Activated gamma-delta T cell treated with Interleukin-2 at 50 U/mL for 16 hours (primary cell): Measurements from ENCODE around the gene DPP3.
A peak's percentile ranks its signal among the peaks of the same experiment; 100 is the strongest.

ENCODE experiments used
- DNase-seq: peaks from one replicate; pipeline ENCODE4 v3.0.0-alpha.2; 2020

The DPP3 gene

DNA sequence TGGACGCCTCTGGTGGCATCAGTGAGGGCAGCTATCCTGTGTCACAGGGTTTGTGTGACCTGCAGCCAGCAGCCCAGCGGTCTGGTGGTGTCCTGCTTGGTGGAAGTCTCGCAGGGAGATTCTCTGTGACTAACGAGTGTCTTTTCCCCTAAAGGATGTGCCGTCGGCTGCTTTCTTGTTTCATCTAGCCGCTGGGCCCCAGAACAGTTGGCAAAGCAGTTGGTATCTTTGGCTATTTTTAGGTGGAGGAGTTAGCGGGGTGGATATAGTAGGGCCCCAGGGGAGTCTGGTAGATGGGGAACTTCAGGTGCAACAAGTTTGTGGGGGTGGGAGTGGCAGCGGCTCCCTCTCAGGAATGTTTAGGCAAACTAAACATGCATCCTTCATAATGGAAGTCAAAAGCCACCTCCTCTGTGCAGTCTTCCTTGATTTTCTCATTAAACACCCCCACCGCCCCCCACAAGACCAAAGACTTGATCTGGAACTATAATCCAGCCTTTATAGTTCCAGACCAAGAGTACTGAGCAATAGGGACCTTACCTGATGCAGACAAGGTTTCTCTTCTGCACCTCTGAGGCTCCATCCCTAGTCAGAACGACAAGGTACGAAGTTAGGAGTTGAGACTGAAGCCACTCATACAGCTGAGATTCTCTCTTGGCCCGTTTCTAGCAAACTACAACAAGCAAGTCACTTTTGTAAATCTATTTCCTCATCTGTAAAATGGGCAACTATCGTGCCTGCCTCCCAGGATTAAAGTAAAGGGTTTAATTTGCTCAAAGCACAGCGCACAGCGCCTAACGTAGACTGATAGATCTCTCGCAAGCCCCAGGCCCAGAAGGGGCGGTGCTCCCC is 14.6 kb upstream of the DPP3 start:
- no peak for DNase-seq

DNA sequence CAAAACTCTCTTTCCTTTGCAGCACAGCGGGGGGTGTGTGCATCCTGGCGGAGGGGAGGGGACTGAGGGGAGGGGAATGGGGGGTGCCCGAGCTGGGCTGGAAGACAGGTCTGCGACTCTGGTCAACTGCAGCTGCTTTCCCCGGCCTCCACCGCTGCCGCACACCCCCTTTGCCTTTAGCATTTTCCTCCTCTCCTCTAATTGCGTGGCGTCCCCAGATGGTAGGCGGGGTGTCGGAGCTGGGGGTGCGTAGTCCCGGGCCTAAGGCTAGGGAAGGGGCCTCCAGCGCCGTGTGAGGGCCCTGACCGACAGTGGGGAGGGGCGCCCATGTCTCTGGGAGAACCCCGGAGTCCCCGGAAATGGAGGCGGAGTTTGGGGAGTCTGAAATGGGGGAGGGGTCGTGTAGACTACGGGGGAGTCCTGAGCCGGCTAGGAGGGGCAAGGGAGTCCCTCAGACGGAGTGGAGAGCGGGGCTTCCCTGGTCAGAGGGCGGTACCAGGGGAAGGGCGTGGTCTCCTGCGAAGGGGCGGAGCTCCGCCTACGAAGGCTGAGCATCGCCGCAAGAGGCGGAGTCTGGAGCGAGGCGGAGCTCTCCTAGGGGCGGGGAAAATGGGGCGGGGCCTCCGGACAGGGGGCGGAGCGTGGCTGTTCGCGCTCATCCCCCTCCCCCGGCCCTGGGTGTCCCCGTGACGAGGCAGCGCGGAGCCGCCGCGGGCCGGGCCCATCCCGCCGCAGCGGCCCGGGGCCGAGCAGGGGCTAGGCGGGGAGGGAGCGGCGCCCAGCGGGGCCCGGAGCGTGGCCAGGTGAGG is 13.8 kb upstream of the DPP3 start, which contains the start of gene PELI3:
Gene PELI3, plus strand, starts transcription at position 681 of the 809 bp plus-strand sequence. CDS start 1,224 bp downstream, outside the sequence.
- peak; percentile 92 for DNase-seq

DNA sequence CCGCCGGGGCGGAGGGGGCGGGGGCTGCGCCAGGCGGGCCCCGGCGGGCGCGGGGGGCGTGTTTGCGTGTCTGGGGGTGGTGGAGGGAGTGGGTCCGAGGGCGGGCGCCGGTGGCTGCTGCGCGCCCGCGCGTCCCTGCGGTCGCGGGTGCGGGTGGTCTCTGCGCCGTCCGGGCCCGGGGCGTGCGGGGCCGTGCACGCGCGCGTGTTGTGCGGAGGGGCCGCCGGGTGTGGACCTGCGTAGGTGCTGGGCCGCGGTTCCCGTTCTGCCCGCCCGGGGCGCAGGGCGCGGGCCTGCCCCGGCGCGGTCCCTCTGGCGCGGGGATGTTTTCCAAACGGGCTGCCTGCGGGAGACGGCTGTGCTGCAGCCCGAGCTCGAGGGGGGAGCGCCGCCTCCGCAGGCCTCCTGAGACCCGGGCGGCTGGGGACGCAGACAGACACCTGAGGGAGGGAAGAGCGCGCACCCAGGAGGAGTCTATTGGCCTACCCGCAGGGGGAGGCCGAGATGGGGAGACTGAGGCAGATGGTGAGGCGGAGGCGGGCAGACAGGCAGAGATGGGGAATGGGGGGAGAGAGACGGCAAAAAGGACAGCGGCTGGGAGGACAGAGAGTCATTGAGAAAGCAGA is 13.1 kb upstream of the DPP3 start:
- DNase-seq, result peak; percentile 20

DNA sequence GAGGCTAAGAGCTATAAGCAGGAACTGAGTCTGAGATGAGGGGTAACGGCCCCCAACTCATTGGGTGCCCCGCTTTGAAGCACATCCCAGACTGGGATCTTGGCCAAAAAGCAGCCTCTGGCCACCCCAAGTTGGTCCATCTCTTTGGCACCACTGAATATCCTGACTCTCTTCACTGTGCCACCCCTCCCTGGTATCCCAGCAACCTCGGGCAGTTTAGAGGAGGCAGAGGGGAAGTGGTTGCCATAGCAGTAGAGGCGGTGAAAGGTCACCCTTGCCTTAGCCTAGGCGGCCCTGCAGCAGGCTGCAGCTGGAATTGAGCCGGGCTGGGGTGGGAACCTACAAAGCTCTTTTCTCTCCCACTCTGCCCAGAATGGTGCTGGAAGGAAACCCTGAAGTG is 12.5 kb upstream of the DPP3 start:
- DNase-seq, result no peak

DNA sequence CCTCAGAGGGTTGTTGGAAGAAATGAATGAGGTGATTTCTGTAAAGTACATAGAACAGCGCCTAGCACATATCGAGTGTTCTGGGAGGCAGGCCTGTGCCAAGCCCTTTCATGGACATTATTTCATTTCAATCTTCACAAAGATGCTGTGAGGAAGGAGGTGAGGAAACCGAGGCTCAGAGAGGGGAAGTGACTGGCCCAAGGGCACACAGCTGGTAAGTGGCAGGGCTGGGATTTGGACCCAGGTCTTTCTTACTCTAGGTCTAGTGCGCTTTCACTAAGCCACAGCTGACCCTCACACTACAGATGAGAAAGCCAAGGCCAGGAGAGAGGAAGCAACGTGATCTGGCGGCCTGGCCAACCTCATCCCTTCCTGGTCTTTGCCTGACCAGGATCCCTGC is 11.5 kb upstream of the DPP3 start:
- no peak for DNase-seq

DNA sequence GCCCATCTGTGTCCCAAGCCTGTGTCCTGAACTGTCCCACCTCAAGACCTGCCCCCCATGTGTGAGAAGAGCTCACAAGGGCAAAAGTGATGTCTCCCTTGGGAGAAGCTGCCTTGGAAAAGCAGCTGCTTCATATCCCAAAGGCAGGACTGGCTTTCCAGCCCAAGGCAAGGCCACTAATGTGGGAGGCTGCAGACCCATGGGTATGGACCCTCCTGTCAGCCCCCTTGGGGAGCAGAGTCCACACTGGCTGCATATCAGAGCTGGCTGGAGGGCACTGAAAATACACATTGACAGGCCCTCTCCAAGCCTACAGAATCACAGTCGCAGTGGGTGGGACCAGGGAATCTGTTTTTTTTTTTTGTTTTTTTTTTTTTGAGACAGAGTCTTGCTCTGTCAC is 10.8 kb upstream of the DPP3 start:
- DNase-seq, result no peak

DNA sequence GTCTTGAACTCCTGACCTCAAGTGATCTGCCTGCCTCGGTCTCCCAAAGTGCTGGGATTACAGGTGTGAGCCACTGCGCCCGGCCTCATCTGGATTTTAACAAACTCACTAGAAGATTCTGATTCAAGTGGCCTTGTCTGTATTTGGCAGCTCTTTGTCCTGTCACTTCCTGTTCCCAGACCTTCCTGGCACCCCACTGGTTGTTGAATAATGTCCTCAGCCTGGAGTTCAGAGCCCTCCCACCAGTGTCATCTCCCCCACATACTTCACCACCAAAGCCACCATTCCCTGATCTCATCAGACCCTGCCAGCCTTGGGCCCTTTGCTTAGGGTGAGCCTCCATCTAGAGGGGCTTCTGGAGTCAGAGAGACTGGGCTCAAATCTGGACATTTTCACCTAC is 10.2 kb upstream of the DPP3 start:
- DNase-seq, result no peak

DNA sequence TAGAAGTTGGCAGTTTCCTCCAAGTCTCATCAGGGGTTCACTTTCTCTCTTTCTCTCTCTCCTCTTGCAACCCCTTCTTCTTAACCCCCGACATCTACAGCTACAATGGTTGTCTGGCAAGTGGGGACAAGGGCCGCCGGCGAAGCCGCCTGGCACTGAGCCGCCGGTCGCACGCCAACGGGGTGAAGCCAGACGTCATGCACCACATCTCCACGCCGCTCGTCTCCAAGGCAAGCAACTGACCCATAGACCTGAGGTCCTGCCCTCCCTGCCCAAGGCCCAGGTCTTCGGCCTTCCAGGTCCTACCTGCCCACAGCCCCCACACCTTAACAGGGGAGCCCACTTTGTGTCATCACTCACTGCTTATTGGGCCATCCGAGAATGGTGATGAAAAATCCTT is 9.1 kb upstream of the DPP3 start:
- DNase-seq, result no peak

DNA sequence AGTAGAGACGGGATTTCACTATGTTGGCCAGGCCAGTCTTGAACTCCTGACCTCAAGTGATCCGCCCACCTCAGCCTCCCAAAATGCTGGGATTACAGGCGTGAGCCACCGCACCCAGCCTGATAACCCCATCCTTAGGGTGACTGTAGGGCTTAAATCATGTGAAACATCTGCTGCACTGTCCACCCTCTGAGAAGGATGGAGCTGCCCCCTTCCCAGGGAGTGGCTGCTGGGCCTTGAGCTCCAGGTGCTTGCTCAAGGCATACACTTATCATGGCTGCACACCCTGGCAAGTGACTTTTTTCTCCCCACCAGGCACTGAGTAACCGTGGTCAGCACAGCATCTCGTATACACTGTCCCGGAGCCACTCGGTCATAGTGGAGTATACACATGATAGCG is 8.2 kb upstream of the DPP3 start:
- DNase-seq, result no peak

DNA sequence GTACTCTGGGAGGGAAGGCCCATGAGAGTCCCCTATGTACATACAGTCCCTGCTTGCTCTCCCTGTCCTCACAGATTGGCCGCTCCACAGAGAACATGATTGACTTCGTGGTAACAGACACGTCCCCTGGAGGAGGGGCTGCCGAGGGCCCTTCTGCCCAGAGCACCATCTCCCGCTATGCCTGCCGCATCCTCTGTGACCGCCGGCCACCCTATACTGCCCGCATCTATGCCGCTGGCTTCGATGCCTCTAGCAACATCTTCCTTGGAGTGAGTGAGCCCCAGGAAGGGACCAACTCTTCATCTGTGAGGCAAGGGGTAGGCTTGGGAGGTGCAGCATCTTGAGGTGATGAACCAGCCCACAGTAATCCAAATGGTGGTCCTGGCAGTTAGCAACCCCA is 7.1 kb upstream of the DPP3 start:
- DNase-seq, result no peak

DNA sequence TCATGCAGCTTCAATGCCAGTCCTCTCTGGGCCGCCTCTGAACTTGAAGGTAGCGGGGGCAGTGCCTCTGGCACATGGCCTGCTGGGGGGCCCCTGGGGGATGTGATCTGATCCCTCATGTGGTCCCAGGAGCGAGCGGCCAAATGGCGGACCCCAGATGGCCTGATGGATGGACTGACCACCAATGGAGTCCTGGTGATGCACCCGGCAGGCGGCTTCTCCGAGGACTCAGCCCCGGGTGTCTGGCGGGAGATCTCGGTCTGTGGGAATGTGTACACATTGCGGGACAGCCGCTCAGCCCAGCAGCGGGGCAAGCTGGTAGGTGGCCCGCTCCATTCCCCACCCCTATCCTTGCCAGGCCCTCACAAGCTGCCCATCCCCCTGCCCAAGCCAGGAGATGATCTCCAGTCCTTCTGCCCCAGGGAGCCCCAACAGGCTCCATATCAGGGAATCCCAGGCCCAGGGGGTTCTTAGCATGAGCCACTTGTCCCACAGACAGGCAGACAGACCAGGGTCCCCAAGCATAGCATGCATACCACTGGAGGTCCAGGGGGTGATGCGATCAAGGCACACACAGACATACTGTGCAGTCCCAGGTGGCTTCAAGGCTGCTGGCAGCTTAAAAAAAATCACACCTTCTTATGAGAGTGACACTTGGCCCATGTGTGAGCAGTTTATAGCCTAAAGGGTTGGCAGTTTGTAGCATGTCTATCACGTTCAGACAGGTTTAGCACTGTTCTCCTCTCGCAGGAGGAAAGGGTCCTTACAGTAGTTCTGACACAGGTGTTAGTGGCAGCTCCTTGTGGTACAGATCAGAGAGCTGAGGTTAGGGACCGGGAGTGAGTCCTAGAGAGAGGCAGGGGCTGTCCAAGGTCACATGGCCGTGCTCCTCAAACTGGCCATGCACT is 6.4 kb upstream of the DPP3 start:
- DNase-seq, result no peak

DNA sequence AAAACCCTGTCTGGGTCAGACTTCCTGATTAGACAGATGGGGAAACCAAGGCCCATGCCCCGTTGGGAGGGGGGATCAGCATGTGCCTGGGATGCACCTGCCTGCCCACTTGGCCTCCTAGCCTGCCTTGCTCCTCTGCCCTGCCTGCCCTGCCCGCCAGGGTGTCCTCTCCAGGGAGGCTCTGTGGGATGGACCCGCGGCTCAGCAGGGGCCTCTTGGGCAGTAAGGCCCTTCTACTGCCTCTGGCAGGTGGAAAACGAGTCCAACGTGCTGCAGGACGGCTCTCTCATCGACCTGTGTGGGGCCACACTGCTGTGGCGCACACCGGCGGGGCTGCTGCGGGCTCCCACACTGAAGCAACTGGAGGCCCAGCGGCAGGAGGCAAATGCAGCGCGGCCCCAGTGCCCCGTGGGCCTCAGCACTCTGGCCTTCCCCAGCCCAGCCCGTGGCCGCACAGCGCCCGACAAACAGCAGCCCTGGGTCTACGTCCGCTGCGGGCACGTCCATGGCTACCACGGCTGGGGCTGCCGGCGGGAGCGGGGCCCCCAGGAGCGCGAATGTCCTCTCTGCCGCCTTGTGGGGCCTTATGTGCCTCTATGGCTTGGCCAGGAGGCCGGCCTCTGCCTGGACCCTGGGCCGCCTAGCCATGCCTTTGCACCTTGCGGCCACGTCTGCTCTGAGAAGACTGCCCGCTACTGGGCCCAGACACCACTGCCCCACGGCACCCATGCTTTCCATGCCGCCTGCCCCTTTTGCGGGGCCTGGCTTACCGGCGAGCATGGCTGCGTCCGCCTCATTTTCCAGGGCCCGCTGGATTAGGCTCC is 4.7 kb upstream of the DPP3 start:
- no peak for DNase-seq

DNA sequence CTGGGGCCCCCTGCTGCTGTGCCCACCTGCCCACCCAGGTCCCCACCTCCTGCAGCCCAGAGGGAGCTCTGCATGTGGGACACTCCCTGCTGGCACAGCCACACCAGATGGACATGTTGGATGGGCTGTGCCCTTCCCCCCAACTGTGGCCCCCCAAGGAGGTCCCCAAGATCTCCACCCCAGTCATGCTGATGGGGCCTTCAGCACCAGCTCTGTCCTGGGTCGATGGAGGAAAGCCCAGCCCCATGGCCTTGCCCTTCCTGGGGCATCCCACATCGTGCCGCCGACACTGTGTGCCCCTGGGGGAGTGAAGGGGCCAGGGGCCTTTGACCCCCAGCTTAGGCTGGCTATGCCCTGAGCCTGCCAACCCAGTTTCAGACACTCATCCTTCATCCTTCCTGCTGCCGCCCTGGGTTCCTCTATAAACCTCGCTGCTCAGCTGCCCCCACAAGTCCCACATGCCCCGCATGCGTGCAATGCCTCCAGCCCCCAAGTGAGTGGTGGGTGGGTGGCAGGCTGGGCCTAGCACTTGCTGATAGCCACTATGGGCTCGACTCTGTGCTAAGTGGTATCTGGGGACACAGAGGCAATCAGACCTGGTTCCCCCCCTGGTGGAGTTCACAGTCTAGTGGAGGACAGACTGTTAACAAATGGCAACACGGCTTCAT is 3.9 kb upstream of the DPP3 start:
- DNase-seq, result no peak

DNA sequence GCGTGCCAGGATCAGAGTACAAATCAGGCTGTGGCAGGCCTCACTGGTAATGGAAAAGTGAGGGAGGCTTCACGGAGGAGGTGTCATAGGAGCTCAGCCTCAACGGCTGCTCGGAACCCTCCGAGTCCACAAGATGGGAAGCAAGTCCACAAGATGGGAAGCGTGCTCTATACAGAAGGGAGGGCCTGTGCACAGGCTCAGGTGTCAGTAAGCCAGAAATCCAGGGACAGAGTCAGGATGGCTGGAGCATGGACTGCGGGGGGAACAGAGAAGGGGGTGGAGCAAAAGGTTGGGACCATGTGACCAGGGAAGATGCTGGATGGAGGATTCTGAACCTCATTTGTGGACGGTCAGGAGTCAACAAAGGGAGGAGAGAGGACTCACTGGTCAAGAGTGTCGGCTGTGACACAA is 3.4 kb upstream of the DPP3 start:
- no peak for DNase-seq

DNA sequence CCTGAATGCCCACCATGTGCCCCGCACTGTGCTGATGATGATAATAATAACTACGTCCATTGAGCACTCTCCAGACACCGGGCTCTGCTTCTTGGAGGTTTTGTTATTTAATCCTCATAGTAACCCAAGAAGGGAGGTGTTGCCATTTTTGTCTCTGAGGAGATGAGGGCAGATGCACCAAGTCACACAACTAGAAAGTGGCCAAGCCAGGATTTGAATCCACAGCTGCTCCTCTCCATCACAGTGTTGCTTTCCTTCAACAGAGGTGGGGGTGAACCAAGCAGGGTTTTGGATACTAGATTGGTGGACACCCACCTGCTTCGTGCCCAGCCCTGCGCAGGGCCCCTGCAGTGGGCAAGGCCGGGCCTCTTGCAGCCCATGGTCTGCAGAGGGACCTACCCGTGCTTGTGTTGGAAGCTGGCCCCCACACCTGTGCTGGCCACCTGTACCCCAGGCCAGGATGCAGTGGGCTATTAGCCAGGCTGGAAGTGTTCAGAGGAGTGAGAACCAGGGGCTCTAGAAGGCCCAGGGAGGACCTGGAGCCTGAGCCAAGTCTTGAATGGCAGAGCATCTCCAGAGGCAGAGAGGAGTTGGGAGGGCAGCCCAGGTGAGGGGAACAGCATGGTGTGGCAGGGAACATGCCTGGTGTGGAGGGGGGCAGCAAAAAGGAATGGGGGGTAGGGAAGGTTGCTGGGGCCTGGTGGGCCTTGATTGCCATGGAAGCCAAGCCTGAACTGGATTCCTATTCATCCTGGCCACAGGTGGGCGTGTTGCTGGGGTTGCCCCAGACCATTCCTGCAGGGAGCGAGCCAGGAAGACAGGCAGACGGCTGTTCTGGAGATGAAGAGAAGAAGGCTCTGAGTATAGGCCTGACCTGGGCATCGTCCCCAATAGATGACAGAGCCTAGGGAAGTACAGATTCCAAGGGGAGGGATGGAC is 2.7 kb upstream of the DPP3 start:
- DNase-seq, result no peak

DNA sequence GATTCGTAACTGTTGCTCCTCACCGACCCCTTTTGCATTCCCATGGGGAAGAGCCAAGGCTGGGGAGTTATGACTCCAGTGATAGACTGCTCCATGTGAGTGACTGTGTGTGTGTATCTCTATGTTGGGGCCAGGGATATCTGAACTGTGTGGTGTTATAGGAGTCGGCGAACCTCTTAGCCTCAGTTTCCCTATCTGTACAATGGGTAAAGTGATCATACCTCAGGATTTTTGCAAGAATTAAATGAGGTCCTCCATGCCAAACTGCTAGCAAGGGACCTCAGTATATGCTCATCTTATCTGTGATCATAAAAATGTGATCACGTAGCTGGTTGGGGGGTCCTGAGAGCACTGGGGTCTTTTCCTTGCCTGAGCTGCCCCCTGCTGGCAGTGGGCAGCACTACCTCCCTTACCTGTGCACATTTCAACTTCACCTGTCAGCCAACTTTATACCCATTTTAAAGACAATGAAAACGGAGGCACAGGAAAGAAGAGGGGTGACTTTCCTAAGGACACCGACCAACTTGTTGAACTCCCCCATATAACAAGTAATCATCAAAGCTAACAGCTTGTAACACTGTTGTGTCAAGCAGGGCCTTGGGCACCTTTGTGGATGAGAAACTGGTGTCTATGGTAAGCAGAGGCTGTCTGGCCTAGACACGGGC is 1.4 kb upstream of the DPP3 start:
- DNase-seq, result peak; percentile 24

DNA sequence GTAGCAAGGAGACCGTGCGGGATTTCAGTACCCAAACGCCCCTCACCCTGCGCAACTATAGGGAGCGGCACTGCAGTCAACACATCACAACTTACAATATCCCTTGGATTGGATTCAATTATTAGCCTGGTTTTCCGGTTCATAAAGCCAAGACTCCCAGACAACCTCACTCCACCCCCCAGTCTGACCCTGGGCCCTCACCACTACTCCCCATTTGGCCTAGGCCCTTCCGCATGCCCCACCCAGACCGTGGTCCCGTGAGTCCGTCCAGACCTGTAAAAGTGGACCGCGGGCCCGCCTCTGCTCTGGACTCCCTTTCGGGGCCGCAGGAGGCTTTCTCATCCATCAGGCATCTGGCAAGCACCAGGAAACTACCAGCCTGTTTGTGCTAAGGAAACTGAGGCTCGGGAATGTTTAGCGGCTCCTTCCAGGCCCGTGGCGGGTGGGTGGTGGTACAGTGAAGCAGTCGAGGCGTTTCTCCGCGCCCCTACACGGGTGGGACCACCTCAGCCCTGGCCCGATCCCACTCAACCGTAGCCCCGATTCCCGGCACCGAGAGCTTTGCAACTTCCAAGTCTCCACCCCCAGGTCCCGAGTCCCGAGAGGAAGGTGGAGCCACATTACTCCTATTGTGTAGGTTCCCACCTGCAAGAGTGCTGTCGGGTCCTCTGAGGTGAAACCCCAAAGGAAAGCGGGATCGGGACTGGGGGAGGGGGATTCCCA is 679 bp upstream of the DPP3 start:
- no peak for DNase-seq

DNA sequence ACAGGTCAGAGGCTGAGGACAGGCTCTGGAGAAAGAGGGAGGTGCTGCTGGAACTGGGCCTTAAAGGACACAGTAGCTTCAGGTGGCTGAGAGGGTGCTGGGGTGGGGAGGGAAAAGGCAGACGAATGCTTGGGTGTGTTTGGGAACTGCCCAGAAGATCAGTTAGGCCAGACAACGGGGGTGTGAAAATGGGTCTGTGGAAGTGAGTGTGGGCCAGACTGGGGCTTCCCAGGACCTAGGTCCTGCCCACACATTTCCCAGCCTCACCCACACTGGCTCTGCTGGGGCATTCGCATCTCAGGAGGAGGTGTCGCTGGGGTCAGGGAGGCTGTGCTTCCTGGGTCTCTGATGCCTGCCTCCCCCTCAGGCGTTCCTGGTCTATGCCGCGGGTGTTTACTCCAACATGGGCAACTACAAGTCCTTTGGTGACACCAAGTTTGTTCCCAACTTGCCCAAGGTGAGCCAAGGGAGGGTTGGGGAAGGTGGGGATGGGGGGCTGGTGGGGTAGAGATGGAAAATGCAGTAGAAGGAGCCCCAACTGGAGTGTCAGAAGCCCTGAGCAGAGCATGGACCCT is 4.7 kb downstream of the DPP3 start:
- no peak for DNase-seq
